Type B pancreatic cell (in vitro differentiated cells): ENCODE results near the gene CLIC4. TPM values are rescaled to one million over a fixed set of nuclear protein-coding genes. Genes with fewer than 3 reads are reported as not detected.

ENCODE experiments used
- DNase-seq: peaks from one replicate; pipeline ENCODE4 v3.0.0; 2021; ENCODE audit warnings: mixed read lengths; ENCODE audit not compliant: unreplicated experiment; ENCODE audit errors: extremely low spot score
- H3K27ac Mint-ChIP-seq: 2 replicates; pipeline ENCODE4 v1.8.0; 2021; ENCODE audit warnings: mild to moderate bottlenecking, mixed read lengths
- H3K27me3 Mint-ChIP-seq: 2 replicates; pipeline ENCODE4 v1.8.0; 2021; ENCODE audit warnings: mixed read lengths
- H3K36me3 Mint-ChIP-seq: 2 replicates; pipeline ENCODE4 v1.8.0; 2021; ENCODE audit warnings: mixed read lengths
- H3K4me1 Mint-ChIP-seq: one replicate; pipeline ENCODE4 v1.8.0; 2021; ENCODE audit warnings: mixed read lengths; ENCODE audit not compliant: unreplicated experiment
- H3K4me3 Mint-ChIP-seq: 2 replicates; pipeline ENCODE4 v1.8.0; 2021; ENCODE audit warnings: mild to moderate bottlenecking, mixed read lengths
- H3K9me3 Mint-ChIP-seq: 2 replicates; pipeline ENCODE4 v1.8.0; 2021; ENCODE audit warnings: mixed read lengths
- total RNA-seq: library from RNA; stranded (reverse); gene quantifications from 2 replicates; pipeline ENCODE4 v1.2.1, GENCODE V29; 2021; ENCODE audit warnings: low replicate concordance
- TF ChIP-seq, protein P1 (sequence below): fragments of 200-600 bp; sonication (generic); conservative IDR thresholded peaks from 2 replicates; pipeline ENCODE4 v1.5.0; 2021; ENCODE audit warnings: antibody characterized with exemption, mild to moderate bottlenecking

The CLIC4 gene
- total RNA-seq, 1 donor from 2014 or later: 109 TPM

DNA sequence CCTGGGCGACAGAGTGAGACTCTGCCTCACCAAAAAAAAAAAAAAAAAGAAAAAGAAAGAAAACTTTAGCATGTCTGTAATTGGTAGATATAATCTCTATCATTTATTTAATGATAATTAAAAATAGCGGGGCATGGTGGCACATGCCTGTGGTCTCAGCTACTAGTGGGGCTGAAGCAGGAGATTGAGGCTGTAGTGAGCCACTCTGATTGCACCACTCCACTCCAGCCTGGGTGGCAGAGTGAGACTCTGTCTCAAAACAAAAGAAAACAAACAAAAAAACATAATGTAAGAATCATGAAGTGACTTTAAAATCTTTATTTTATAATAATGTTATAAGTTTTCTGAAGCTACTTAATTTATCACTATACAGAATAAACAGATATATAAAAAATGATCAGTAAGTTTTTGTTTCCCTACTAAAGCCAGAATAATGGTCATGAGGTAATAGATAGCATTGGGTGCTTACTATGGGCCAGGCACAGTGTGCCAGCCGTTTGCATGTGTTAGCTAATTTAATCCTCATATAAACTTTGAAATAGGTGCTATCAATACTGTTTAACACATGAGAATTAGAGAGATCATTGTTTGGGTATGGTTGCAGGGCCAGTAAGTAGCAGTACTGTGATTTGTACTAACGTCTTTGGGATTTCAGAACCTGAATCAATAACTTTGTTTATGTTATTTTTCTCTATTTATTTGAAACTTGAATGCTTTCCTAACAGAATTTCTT, 23.8 kb downstream of the CLIC4 start:
- no peak for DNase-seq
- Mint-ChIP-seq H3K27me3 (no peaks in the 10 kb centered on the region), H3K36me3 (peaks cover 5% of the 10 kb centered on the region), H3K9me3 (no peaks in the 10 kb centered on the region), H3K4me3 (no peak overlapping the region), H3K4me1 (peaks cover 17% of the 10 kb centered on the region), H3K27ac (no peak overlapping the region)
- TF ChIP-seq, protein P1, sequence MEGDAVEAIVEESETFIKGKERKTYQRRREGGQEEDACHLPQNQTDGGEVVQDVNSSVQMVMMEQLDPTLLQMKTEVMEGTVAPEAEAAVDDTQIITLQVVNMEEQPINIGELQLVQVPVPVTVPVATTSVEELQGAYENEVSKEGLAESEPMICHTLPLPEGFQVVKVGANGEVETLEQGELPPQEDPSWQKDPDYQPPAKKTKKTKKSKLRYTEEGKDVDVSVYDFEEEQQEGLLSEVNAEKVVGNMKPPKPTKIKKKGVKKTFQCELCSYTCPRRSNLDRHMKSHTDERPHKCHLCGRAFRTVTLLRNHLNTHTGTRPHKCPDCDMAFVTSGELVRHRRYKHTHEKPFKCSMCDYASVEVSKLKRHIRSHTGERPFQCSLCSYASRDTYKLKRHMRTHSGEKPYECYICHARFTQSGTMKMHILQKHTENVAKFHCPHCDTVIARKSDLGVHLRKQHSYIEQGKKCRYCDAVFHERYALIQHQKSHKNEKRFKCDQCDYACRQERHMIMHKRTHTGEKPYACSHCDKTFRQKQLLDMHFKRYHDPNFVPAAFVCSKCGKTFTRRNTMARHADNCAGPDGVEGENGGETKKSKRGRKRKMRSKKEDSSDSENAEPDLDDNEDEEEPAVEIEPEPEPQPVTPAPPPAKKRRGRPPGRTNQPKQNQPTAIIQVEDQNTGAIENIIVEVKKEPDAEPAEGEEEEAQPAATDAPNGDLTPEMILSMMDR: no peak

DNA sequence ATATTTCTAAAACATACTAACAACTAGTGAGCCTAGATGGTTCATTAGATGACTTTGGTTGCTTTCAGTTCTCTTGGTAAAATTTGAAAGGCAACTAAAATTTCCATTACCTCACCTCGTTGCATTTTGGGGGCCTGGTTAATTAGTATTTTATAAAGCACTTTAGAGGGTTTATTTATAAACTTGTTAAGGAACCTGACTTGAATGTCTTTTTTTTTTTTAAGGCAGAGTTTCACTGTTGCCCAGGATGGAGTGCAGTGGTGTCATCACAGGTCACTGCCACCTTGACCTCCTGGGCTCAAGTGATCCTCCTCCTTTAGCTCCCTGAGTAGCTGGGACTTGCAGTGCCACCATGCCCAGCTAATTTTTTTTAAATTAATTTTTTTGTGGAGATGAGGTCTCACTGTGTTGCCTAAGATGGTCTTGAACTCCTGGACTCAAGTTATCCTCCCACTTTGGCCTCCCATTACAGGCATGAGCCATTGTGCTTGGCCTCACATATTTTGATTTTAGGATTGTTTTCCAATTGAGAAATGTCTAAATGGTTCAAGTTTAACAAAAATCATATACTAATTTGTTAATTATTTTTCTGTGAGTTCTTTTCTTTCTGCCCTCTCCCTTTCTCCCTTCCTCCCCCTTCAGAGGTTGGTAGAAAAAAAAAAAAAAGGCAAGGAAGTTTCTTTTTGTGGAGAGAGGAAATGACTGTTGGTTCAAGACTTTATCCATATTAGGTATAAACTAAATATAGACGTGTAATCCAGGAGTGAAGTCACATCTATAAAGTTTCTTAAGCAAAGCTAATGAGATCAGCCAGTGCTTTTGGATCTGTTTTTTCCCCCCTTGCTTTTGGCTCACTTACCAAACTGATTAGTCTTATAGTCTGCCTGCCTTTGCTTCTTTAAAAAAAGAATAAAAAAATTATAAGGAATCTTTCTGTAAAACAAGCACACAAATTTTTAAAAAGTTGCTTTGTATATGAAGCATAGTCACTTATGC, 24.7 kb downstream of the CLIC4 start:
- TF ChIP-seq, protein P1: no peak
- Mint-ChIP-seq H3K36me3 (peaks cover 5% of the 10 kb centered on the region), H3K27ac (no peak overlapping the region), H3K27me3 (no peaks in the 10 kb centered on the region), H3K9me3 (no peaks in the 10 kb centered on the region), H3K4me1 (peaks cover 13% of the 10 kb centered on the region), H3K4me3 (no peak overlapping the region)
- no peak for DNase-seq

DNA sequence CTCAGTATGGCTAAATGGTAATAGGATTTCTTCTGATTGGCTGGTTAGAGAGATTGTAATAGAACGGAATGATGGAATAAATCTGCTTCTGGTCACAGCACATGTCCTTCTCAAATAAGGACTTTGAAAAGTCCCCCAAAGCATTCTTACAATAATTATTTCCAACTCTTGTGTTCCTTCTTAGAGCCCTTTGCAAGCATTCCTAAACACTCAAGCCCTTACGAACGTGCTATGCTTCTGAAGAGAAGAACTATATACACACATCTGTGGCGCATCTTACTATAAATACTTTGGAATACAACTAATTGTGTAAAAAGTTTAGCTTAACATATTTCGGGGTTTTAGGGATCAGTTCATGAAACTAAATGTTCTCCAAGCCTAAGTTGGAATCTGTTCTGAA, 25.6 kb downstream of the CLIC4 start:
- Mint-ChIP-seq H3K4me3 (no peak overlapping the region), H3K36me3 (peaks cover 5% of the 10 kb centered on the region), H3K27ac (no peak overlapping the region), H3K9me3 (no peaks in the 10 kb centered on the region), H3K4me1 (peaks cover 6% of the 10 kb centered on the region), H3K27me3 (no peaks in the 10 kb centered on the region)
- TF ChIP-seq, protein P1: no peak
- DNase-seq: no peak

DNA sequence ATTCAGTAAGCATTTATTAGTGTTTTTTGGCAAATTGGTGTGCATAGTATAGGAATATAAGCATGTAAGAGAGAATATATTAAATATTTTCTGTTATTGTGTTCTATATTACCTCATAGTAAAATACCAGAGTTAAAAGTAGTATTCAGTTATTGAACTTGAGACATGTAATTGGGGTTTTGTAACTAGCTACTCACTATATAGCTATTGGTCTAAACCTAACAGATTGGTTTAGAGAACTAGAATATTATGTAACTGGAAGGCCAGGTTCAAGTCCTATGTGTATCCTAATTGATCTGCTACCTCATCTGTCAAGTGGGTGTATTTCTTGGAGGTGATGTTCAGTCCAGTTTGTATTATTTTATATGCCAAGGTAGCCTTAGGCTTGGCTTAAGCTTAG, 26.3 kb downstream of the CLIC4 start:
- peaks cover 6% of the 10 kb centered on the region for H3K4me1 Mint-ChIP-seq
- DNase-seq: no peak
- peaks cover 5% of the 10 kb centered on the region for H3K36me3 Mint-ChIP-seq
- H3K27me3 Mint-ChIP-seq: no peaks in the 10 kb centered on the region
- H3K4me3 Mint-ChIP-seq: no peak overlapping the region
- H3K27ac Mint-ChIP-seq: no peak overlapping the region
- no peaks in the 10 kb centered on the region for H3K9me3 Mint-ChIP-seq
- TF ChIP-seq, protein P1: no peak

DNA sequence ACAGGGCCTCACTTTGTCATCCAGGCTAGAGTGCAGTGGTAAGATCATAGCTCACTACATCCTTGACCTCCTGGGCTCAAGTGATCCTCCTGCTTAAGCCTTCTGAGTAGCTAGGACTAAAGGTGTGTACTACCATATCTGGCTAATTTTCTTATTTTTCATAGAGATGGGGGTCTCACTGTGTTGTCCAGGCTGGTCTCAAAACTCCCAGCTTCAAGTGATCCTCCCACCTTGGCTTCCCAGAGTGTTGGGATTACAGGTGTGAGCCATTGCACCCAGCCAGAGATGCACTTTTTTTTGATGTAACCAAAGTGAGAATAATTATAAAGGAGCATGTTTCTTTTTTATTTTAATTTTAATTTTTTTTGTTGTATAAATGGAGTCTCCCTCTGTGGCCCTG, 28.4 kb downstream of the CLIC4 start:
- no peak overlapping the region for H3K27ac Mint-ChIP-seq
- H3K36me3 Mint-ChIP-seq: peaks cover 10% of the 10 kb centered on the region
- peaks cover 6% of the 10 kb centered on the region for H3K4me1 Mint-ChIP-seq
- no peaks in the 10 kb centered on the region for H3K27me3 Mint-ChIP-seq
- H3K4me3 Mint-ChIP-seq: no peak overlapping the region
- TF ChIP-seq, protein P1: no peak
- no peaks in the 10 kb centered on the region for H3K9me3 Mint-ChIP-seq
- no peak for DNase-seq
